T-helper 2 cell treated with Interferon-gamma antibody and Interleukin-4, amounts not matched to agents 100 ng/mL and 5 ng/mL, for 36 hours (primary cell): ENCODE measurements around the gene FOXN4. TPM values are rescaled to one million over a fixed set of nuclear protein-coding genes. Genes with fewer than 3 reads are reported as not detected.

Source experiments
- intact Hi-C: fragments of 100-400 bp; cut with micrococcal nuclease; formaldehyde crosslinking; loops from one replicate; pipeline ENCODE4 v1.15.1; 2023
- total RNA-seq: library from RNA; stranded (reverse); gene quantifications from 2 replicates; pipeline ENCODE4 v1.2.3, GENCODE V29; 2022

The FOXN4 gene
- total RNA-seq, 1 donor from 2014 or later: not detected

DNA sequence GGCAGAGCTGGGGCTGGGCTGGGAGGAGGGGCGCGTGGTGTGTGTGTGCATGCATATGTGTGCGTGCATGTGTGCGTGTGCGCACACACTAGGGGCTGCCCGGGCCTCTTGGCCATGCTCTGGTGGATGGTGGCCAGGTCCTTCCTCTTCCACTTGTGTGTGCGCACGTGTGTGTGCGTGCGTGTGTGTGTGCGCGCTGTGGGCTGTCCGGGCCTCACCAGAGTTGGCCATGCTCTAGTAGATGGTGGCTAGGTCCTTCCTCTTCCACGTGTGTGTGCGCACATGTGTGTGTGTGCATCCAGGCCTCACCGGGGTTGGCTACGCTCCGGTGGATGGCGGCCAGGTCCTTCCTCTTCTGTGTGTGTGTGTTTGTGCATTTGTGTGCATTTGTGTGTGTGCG lies 24.7 kb downstream of the FOXN4 start:
- intact Hi-C loops: no loop called here

DNA sequence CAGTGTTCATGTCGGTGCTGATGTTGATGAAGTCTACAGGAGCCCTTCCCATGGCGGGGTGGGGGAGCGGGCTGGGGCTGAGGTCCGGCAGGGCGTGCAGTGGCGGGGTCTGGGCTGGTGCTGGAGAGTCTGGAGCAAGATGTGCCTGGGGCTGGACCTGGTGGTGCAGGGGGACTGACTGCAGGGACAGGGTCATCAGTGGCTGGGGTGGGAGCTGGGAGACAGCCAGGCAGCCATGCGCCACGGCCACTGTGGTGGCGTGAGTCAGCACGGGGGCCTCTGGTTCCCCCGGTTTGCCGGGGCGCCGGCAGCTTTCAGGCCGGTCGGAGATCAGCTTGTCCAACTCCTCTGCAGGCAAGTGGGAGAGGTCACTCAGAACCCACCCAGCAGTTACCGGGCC lies 27.6 kb downstream of the FOXN4 start:
- intact Hi-C loops: no loop called here

DNA sequence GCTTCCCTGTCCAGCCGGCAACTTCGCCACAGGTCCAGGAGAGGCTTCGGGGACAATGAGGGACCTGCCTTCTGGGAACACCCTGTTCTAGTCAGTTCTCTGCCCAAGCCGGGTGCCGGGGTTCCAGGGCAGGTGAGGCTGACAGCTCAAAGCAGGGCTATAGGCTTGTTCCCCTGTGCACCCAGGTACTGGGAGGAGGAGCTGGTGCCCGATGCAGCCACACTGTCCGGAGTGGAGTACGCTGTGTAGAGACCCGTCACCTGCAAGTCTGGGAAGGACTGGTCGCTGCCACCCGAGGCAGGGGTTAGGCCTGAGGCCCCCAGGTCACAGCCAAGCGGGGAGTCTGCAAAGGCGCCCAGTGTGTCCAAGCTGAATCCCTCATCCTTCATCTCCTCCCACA lies 29.6 kb downstream of the FOXN4 start:
- intact Hi-C loops: no loop called here

DNA sequence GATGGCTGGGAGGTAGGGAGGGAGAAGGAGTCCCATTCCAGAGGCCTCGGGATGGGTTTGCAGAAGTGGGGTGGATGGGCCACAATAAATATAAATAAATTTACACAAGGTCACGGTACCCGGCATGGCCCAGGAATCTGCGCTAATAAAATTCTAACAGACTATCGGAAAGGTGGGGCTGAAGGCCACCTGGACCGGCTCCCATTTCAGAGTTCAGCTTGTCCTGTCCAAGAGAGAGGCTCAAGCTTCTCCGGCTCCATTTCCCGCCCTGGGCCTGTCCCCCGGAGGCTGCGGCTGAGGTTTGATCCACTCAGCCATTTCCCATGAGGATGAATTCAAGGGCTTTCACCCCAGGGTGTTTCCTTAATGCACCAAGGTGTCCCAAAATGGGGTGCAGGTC lies 30.2 kb downstream of the FOXN4 start:
- intact Hi-C loops: no loop called here

DNA sequence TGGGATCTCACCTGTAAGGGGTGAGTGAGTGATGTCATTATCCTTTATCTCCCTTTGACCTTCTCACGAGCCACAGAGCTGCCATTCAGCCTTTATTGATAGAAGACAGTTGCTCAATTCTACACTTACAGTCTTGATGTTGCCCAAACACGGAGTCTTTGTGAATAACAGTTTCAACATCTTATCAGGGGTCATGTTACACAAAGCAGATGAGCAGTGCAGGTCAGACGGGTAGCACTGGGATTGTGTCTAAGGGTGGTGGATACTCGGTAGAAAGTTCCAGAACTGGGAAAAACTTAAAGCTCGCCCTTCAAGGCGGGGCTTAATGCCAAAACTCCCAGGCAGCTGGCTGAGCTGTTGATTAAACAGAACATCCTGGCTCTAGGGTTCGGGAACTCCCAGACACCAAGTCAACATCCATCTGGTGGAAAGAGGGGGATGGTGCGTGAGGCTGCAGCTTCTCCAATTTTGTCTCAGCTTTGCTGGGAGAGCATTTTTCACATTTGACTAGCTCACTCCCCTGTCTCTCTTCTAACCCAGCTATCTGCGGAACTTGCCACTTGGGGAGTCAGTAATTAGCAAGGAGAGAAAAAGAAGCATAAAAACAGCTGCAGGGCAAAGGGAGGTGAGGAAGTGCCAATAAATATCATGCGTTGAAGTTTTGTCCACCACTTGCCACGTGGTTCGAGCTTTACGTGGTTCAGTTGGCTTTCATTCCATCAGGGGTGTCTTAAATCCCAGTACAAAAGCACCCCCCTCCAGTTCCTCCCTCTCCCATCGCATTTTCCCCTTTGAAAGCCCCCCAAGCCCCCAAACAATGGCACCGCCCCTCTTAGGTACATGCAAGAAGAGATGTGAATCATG lies 31.0 kb downstream of the FOXN4 start:
- intact Hi-C loops: no loop called here

DNA sequence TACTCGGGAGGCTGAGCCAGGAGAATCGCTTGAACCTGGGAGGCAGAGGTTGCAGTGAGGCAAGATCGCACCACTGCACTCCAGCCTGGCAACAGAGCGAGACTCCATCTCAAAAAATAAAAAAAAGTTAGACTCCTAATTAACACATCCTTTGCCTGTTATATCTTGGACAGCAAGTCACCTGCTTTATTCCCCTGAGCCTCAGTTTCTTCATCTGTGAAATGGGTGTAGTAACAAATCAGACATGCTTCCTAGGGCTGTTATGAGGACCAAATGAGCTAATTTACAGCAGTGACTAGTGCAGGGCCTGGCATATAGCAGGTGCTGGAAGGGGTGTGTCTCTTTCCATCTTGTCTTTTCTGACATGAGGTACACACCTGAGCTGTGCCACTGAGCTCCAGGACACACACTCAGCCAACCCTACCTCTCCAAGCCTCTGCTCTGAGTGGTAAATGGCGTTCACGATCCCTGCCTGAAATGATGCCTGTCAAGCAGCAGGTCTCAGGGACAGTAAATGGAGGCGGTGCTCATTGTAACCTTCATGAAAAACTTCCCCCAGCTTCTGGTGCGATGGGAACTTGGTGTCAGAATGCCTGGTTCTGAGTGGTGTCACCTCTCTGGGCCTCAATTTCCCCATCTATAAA lies 31.7 kb downstream of the FOXN4 start:
- intact Hi-C loops: no loop called here

DNA sequence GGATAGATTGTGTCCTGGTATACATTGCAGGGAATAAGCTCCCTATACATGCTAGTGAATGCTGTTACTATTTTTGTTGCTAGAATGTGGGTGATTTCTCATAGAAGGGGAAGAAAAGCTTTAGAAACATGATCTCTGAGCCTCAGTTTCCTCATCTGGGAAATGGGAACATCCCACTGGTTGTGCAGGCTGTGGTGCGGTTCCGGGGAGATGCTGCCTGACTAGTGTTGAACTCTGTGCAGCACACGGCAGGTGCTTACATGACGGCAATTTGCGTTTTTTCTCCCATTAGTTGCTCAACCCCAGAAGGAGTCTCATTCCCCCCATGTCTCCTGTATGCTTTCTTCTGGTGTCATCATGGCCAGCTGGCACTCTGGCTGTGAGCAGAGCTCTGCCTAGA lies 32.9 kb downstream of the FOXN4 start:
- intact Hi-C loops: no loop called here

DNA sequence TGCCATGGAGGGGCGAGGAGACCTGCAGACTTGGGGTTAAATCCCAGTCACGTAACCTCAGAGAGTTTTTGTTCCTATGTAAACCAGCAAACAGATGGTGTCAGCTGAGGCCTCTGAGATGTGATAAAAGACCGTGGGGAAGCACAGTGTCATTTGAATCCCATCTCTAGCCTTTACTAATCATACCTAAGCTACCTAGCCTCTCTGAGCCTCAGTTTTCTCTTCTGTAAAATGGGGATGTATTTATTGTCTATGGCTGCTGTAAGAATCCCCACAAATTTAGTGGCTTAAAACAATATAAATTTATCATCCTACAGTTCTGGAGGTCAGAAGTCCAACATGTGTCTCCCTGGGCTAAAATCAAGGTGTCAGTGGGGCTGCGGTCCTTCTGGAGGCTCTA lies 33.9 kb downstream of the FOXN4 start:
- intact Hi-C loops: no loop called here

DNA sequence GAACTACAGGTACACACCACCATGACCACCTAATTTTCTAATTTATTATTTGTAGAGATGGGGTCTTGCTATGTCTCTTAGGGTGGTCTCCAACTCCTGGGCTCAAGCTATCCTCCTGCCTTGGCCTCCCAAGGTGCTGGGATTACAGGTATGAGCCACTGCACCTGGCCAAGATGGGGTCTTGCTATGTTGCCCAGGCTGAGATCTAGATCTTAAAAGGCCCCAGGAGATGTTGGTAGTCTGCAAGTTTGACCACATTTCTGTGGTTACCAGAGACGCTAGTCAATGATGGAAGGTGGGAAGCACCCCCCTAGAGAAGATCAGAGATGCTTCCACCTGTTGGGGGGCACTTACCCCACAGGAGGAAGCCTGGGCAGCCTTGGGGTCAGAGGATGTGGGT lies 34.7 kb downstream of the FOXN4 start:
- intact Hi-C loops: no loop called here

DNA sequence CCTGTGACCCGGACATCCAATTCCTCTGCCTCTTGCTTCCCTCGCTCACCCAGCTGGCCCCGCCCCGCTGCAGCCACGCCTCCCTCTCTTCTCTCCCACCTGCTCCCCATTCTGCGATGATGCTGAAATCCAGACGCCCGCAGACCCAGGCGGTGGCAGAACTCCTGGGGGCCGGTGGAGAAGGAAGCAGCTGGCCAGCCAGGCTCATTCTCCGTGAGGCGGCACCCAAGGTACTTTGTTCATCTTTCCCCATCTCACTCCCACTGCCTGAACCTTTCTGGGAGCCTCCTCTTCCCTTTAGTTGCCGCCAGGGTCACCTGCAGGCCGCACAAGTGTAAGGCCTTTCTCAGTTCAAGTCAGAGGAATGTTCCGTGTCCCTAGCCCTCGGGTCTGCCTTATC lies 35.7 kb downstream of the FOXN4 start:
- intact Hi-C loops: no loop called here

DNA sequence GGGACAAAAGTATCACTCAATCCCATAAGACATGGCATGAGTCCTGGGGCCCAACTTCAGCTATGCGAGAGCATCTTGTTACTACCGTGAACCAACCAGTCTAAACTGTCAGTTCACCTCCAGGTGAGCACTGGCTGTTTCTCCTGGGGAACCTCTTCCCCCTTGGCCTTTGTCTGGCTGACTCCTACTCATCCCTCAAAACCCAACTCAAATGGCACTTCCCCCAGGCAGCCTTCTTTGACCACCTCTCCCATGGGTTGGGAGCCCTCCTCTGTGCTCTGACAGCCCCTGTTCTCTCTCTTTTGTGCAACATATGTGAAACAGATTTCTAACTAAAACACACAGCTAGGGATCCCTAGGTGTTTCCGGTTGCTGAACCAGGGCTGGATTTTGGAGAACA lies 37.7 kb downstream of the FOXN4 start:
- intact Hi-C loops: no loop called here

DNA sequence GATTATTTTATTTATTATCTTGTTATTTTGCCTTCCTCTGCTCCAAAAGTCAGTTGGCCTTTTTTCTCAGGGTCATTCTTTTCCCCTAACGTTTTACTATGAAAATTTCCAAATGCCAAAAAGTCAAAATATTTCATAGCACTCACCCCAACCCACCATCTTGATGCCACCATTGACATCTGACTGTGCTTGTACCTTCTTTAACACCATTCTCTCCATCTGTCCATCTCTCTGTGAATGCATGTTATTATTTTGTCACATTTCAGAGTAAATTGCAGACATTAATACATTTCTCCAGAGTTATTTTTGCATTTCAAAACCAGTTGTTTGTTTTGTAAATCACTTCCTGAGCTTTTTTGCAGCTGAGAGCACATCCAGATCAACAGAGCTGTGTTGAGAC lies 38.6 kb downstream of the FOXN4 start:
- intact Hi-C loops: no loop called here

DNA sequence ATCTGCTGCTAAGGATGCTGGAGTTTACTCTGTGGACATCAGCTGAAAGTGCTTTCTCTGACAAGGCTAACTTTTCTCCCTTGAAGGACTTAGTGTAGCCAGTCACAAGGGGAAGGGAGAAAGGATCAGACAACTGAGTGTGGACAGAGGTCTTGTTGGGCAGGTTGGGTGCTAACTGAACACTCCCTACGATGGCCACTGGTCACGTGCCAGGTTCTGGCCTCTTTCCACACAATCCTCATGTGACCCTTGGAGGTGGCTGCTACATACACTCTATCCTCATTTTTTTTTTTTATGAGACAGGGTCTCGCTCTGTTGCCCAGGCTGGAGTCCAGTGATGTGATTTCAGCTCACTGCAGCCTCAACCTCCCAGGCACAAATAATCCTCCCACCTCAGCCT lies 39.7 kb downstream of the FOXN4 start:
- intact Hi-C loops: no loop called here

DNA sequence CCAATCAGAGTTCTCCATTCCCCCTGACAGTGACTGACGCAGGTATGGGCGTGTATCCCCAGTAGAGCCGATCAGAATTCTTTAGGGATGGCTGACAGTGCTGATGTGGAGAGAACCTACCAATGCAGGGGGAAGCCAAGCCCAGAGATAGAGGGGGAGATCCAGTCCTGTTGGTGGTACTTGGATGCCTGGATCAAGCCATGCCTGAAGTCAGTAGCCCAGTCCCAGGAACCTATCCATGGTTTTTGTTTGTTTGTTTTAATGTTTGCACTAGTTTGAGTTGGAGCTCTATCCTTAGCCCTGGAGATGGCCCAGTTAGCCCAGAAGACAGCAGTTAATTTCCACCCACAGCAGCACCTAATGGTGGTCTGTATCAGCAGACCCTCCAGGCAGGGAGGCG lies 40.2 kb downstream of the FOXN4 start:
- intact Hi-C loops: no loop called here

DNA sequence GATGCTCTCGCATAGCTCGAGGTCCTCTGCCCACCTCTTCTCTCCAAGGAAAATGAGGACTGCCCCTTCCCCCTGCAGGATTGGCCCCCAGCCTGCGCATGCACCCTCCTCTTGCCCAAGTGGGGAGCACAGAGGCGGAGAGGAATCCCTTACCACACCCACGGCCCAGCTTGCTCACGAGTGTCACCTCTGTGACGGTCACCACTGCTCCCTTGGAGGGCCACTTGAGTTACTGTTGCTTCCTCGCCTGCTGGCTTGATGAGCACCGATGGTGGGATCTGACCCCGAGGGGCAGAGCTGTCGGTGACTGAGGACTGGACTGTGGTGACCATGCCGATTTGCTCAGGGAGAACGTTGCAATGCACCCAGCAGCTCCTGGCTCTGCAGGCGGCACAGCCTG lies 41.7 kb downstream of the FOXN4 start:
- intact Hi-C loops: no loop called here

DNA sequence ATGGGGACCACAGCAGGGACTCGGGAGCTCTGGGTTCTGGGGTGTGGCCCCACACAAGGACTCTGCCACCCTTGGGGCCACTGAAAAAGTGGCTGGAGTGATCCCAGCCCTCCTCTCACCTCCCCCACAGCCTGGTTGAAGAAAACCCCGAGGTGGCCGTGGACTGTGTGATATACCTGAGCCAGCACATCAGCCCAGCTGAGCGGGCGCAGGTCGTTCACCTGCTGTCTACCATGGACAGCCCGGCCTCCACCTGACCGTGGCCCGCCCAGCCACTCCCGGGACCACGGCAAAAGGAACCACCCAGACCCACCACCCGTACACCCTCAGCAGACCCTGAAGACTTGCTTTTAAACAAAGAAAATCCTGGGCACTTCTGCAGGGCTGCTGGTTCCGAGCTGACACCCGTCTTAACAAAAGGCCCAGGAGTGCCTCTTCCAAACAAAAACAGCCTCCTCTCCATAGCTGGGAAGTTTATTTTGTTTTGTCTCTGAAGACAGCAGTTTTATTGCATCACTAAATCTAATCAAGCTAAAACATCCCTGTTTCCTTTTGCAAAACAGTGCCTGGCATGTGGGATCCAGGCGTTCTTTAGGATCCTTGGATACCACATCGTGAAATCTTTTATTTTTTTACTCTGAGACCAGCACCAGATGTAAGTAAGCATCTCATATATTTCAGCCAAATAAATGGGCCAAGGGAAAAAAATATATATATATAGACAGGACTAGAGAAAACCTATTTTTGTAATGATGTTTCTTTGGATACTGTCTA lies 42.8 kb downstream of the FOXN4 start:
- intact Hi-C loops: no loop called here

DNA sequence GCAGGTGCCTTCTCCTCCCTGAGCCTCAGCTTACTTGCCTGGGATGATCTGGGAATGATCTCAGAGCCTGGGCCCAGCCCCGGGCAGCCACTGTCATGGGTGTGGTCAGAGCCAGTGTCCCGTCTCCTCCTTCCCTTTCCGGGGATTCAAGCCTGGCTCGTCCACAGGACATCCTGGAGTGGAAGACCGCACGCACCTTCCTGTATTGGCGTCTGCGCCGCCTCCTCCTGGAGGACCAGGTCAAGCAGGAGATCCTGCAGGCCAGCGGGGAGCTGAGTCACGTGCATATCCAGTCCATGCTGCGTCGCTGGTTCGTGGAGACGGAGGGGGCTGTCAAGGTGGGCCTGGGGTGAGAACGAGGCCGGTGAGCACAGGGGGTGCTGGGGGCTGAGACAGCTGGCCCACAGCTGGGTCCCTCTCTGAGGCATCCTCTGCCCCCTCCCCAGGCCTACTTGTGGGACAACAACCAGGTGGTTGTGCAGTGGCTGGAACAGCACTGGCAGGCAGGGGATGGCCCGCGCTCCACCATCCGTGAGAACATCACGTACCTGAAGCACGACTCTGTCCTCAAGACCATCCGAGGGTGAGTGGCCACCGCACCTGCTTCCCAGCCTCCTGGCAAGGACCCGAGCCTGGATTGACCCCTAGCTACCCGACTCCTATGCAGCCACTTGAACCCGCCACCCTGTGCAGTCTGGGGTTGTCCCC lies 44.0 kb downstream of the FOXN4 start:
- intact Hi-C loops: loop anchor here (1.0 kb wide), 1 partner anchor 120 kb away; no protein-coding TSS in a partner anchor

DNA sequence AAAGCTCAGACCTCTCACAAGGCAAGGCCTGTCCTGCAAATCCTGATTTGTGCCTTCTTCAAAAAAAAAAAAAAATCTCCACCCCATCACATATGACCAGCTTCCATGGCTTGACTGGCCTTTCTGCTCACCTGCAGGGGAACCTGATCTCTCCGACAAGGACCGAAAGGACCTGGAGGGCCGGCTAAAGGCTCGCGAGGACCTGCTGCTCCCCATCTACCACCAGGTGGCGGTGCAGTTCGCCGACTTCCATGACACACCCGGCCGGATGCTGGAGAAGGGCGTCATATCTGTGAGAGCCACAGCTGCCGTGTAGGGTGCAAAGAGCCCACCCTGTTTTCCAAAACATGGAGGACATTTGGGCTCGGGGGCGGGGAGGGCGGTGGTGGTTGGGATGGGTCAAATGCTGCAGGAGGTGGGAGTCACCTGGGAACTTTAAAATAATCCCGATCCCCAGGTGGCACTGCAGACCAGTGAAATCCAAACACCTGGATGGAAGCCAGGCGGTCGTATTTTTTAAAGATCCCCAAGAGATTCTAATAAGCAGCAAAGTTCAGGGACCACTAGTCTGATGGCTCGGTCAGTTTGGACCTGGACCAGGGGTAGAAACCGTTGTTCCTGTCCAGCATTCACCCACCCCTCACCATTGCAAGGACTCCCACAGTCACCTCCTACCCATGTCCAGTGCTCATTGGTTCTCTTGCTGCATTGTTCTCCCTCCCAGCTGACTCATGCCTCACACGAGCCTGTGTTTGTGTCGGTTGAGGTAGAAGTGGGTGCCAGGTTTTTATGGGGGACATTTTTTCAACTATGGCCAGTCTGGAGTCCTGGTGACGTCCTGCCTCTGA lies 44.8 kb downstream of the FOXN4 start:
- intact Hi-C loops: loop anchor here (1.0 kb wide), 1 partner anchor 121 kb away; no protein-coding TSS in a partner anchor

DNA sequence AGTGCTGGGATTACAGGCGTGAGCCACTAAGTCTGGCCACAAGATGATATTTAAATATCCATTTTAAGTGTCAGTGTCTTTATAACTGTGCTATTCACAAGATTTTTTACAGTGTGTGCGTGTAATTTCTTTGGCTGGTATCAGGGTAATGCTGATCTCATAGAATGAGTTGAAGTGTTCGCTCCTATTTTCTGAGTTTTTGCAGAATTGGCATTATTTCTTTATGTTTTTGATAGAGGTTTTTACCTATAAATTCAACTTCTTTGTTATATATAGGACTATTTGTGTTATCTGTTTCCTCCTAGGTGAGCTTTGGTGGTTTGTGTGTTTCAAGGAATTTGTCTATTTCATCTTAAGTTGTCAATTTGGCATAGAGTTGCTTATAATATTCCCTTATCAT lies 45.6 kb downstream of the FOXN4 start:
- intact Hi-C loops: no loop called here

DNA sequence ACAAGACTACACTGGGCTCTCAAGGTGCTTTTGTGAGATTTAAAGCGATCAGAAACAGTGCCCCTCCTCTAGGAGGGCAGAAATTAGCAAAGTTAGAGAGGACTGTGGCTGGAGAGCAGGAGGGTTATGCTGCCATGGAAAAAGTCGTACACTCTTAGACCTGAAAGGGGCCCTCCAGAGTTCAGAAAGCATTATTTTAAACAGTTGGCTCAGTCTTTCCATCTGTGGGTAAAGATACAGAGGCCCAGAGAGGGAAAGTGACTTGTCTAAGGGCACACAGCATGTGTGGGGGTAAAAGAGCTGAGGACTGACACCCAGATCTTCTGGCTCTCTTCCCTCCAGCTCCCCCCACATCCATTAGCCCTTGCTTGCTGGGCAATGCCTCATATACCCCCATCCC lies 47.1 kb downstream of the FOXN4 start:
- intact Hi-C loops: no loop called here

DNA sequence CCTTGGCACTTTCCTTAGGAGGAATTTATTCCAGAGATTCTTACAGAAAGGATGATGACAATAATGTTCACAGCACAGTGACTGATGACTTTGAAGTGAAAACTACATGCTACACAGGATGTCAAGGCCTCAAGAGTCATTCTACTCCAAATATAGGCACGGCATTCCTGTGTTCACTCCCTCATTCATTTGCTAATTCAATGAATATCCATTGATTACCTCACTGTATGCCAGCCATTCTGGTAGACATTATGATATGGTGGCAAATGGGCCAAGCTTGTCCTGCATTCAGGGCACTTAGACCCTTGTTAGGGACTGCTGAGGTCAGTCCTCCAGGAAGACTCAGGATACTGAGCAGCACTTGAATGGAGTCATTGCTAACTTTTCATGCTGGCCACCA lies 48.0 kb downstream of the FOXN4 start:
- intact Hi-C loops: no loop called here
